Adrenal gland (tissue), 5 donors: ENCODE results near the gene GALNT16.

ENCODE experiments used
- CTCF ChIP-seq, 6 experiments: fragments of 450-650 bp in 4 of 6; fragments of 200-600 bp in 2 of 6; sonication (generic) in 1 of 6; IDR thresholded peaks; 1 replicate in 5 of 6; 2 replicates in 1 of 6; pipeline versions ENCODE4 v1.5.1 to v1.8.0; 2016 to 2021; ENCODE audit warnings: antibody characterized with exemption in 6 of 6, mild to moderate bottlenecking in 2 of 6, moderate library complexity in 1 of 6
- POLR2A ChIP-seq, 2 donors: fragments of 450-650 bp; IDR thresholded peaks; one replicate each; pipeline ENCODE4 v1.6.1; 2017; ENCODE audit warnings: antibody characterized with exemption in 2 of 2, mild to moderate bottlenecking in 2 of 2, moderate library complexity in 1 of 2
- donor health status: DM: no; HTN: no; CAD: no.

- TF ChIP-seq CTCF (IDR thresholded peaks at IDR 0.05) (peak in 1 of 6 experiments; percentile 1), POLR2A (IDR thresholded peaks at IDR 0.05) (peak; percentile 55 to 71)
Observed at GRCh38 chr14:69398053-69398817, 138.3 kb downstream of the GALNT16 start, which contains the start of the genes ERH and SLC39A9.
